DOHH2 (cell line): ENCODE data around the gene CBARP.

Experiments
- EZH2phosphoT487 ChIP-seq: fragments of 200-600 bp; sonication (generic); IDR thresholded peaks from 2 replicates; pipeline ENCODE4 v1.6.1; 2017; ENCODE audit warnings: borderline replicate concordance, mild to moderate bottlenecking, antibody characterized with exemption, low read length, moderate library complexity, mixed read lengths
- TF ChIP-seq, protein P1 (sequence below): fragments of 200-600 bp; sonication (generic); IDR thresholded peaks from one replicate; pipeline ENCODE4 v1.5.1; 2014; ENCODE audit warnings: antibody characterized with exemption, mild to moderate bottlenecking, low read depth, low read length; ENCODE audit not compliant: poor library complexity, severe bottlenecking

DNA sequence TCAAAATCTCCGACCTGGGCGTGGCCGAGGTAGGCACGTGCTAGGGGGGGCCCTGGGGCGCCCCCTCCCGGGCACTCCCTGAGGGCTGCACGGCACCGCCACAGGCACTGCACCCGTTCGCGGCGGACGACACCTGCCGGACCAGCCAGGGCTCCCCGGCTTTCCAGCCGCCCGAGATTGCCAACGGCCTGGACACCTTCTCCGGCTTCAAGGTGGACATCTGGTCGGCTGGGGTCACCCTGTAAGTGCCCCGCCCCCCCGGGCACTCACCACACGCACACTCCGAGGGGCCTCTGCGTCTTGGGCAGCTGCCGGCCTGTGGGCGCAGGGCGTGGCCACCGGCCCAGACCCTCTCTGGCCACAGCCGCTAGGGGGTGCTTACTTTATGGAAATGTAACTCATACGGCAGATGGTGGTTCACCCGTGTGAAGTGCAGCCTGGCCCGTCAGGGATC, 17.3 kb downstream of the CBARP start:
- TF ChIP-seq, protein P1, sequence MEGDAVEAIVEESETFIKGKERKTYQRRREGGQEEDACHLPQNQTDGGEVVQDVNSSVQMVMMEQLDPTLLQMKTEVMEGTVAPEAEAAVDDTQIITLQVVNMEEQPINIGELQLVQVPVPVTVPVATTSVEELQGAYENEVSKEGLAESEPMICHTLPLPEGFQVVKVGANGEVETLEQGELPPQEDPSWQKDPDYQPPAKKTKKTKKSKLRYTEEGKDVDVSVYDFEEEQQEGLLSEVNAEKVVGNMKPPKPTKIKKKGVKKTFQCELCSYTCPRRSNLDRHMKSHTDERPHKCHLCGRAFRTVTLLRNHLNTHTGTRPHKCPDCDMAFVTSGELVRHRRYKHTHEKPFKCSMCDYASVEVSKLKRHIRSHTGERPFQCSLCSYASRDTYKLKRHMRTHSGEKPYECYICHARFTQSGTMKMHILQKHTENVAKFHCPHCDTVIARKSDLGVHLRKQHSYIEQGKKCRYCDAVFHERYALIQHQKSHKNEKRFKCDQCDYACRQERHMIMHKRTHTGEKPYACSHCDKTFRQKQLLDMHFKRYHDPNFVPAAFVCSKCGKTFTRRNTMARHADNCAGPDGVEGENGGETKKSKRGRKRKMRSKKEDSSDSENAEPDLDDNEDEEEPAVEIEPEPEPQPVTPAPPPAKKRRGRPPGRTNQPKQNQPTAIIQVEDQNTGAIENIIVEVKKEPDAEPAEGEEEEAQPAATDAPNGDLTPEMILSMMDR: peak; percentile 69
- no peak for TF ChIP-seq EZH2phosphoT487
